Nephron progenitor cell (in vitro differentiated cells): ENCODE results near the gene PPP1R1B.

ENCODE experiments used
- DNase-seq: peaks from one replicate; pipeline ENCODE4 v3.0.0; 2021
- H3K27ac Mint-ChIP-seq: 2 replicates; pipeline ENCODE4 v1.8.0; 2021; ENCODE audit warnings: mild to moderate bottlenecking, moderate library complexity, mixed read lengths
- H3K27me3 Mint-ChIP-seq: 2 replicates; pipeline ENCODE4 v1.8.0; 2021; ENCODE audit warnings: mild to moderate bottlenecking, low read depth, mixed read lengths; ENCODE audit not compliant: poor library complexity
- H3K36me3 Mint-ChIP-seq: 2 replicates; pipeline ENCODE4 v1.8.0; 2021; ENCODE audit warnings: low read depth, mixed read lengths
- H3K4me1 Mint-ChIP-seq: 2 replicates; pipeline ENCODE4 v1.8.0; 2021; ENCODE audit warnings: mixed read lengths
- H3K4me3 Mint-ChIP-seq: 2 replicates; pipeline ENCODE4 v1.8.0; 2021; ENCODE audit warnings: mild to moderate bottlenecking, moderate library complexity, mixed read lengths
- H3K9me3 Mint-ChIP-seq: 2 replicates; pipeline ENCODE4 v1.8.0; 2021; ENCODE audit warnings: mild to moderate bottlenecking, moderate library complexity, mixed read lengths
- TF ChIP-seq, protein P1 (sequence below): fragments of 200-600 bp; sonication (generic); IDR thresholded peaks from 2 replicates; pipeline ENCODE4 v1.5.0; 2021; ENCODE audit warnings: antibody characterized with exemption

The PPP1R1B gene

DNA sequence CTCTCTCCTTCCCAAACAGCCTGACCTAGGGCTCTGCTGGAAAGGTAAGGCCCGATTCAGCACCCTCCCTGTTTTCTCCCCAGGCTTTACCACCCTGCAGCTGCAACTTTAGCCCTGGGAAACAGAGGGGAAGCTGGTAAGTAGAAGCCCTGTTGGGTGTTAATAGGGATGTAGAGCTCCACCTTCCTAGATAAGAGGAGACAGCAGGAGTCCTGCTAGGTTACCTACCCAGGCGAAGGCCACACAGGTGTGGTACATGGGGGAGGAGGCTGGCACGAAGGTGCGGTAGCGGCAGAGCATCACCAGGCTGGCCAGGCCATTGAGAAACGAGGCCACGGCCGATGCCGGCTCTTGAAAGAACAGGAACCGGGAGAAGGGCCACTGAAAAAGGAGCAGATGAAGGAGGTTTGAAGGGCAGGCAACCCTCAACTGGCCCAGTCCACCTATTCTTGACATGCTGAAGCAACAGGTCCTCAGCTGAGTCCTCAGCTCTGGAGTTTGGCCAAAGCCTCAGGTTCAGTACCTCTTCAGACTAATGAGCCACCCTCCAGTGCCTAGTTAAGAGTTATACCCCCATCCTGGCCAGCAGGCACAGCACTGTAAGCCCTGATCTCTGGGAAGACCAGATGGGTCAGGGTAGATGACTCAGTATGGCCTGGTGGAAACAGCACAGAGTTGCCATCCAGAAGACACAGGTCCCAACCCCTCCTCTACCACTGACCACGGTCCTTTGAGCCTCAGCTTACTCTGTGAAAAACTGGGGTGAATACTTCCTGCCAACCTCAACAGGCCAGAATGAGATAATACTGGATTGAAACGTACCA is 57.8 kb downstream of the PPP1R1B start:
- Mint-ChIP-seq H3K9me3 (no peaks in the 10 kb centered on the region), H3K36me3 (peaks cover 17% of the 10 kb centered on the region), H3K4me3 (no peak overlapping the region), H3K27me3 (peaks cover 12% of the 10 kb centered on the region), H3K4me1 (peaks cover 22% of the 10 kb centered on the region), H3K27ac (no peak overlapping the region)
- DNase-seq: no peak
- TF ChIP-seq, protein P1, sequence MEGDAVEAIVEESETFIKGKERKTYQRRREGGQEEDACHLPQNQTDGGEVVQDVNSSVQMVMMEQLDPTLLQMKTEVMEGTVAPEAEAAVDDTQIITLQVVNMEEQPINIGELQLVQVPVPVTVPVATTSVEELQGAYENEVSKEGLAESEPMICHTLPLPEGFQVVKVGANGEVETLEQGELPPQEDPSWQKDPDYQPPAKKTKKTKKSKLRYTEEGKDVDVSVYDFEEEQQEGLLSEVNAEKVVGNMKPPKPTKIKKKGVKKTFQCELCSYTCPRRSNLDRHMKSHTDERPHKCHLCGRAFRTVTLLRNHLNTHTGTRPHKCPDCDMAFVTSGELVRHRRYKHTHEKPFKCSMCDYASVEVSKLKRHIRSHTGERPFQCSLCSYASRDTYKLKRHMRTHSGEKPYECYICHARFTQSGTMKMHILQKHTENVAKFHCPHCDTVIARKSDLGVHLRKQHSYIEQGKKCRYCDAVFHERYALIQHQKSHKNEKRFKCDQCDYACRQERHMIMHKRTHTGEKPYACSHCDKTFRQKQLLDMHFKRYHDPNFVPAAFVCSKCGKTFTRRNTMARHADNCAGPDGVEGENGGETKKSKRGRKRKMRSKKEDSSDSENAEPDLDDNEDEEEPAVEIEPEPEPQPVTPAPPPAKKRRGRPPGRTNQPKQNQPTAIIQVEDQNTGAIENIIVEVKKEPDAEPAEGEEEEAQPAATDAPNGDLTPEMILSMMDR: no peak
